ENCODE measurements around the gene RBM6. TPM values are rescaled to one million over a fixed set of nuclear protein-coding genes. Genes with fewer than 3 reads are reported as not detected.

The RBM6 gene
- total RNA-seq, 1 donor: 50.7 TPM

GRCh38 chr3:50120364-50121071 is 180.6 kb downstream of the RBM6 start:
- Histone ChIP-seq H2AFZ (ENCODE audit: low read length) (no peak overlapping the region), H3K36me3 (ENCODE audit: insufficient read depth, low read length) (peaks cover 49% of the 10 kb centered on the region), H3K27me3 (ENCODE audit: insufficient read depth, low read length) (no peaks in the 10 kb centered on the region)

GRCh38 chr3:50121072-50122032 is 181.4 kb downstream of the RBM6 start:
- Histone ChIP-seq H3K79me2 (ENCODE audit: insufficient read depth, low read length) (no peaks in the 10 kb centered on the region), H4K20me1 (ENCODE audit: insufficient read depth, low read length) (peaks cover 35% of the 10 kb centered on the region), H2AFZ (ENCODE audit: low read length) (no peak overlapping the region)

More at GRCh38 chr3:50120364-50121071, 180.6 kb downstream of the RBM6 start:
- Histone ChIP-seq H3K27ac (ENCODE audit: low read depth, low read length) (no peak overlapping the region), H3K79me2 (ENCODE audit: insufficient read depth, low read length) (no peaks in the 10 kb centered on the region), H3K9me3 (ENCODE audit: low read depth, low read length) (no peaks in the 10 kb centered on the region), H4K20me1 (ENCODE audit: insufficient read depth, low read length) (peaks cover 39% of the 10 kb centered on the region), H3K4me2 (ENCODE audit: insufficient read depth, low read length) (no peak overlapping the region), H3K4me3 (ENCODE audit: insufficient read depth, low read length) (no peak overlapping the region), H3K4me1 (ENCODE audit: insufficient read depth, low read length) (peaks cover 5% of the 10 kb centered on the region)
- DNase-seq (ENCODE audit: insufficient read length, low spot score, missing footprints): peak; percentile 73
- TF ChIP-seq CTCF (IDR thresholded peaks at IDR 0.05; ENCODE audit: extremely low read depth, low read depth, low read length): no peak

GRCh38 chr3:50122071-50122470 is 182.1 kb downstream of the RBM6 start:
- peak; percentile 72 for DNase-seq (ENCODE audit: insufficient read length, low spot score, missing footprints)
- Histone ChIP-seq H2AFZ (ENCODE audit: low read length) (no peak overlapping the region), H3K4me2 (ENCODE audit: insufficient read depth, low read length) (no peak overlapping the region), H3K27me3 (ENCODE audit: insufficient read depth, low read length) (no peaks in the 10 kb centered on the region), H3K27ac (ENCODE audit: low read depth, low read length) (no peak overlapping the region), H3K4me3 (ENCODE audit: insufficient read depth, low read length) (no peak overlapping the region), H3K36me3 (ENCODE audit: insufficient read depth, low read length) (peaks cover 34% of the 10 kb centered on the region), H3K9me3 (ENCODE audit: low read depth, low read length) (no peaks in the 10 kb centered on the region), H3K79me2 (ENCODE audit: insufficient read depth, low read length) (no peaks in the 10 kb centered on the region), H3K4me1 (ENCODE audit: insufficient read depth, low read length) (peaks cover 5% of the 10 kb centered on the region), H4K20me1 (ENCODE audit: insufficient read depth, low read length) (peaks cover 32% of the 10 kb centered on the region)
- no peak for TF ChIP-seq CTCF (IDR thresholded peaks at IDR 0.05; ENCODE audit: extremely low read depth, low read depth, low read length)

More at GRCh38 chr3:50121072-50122032, 181.4 kb downstream of the RBM6 start:
- H3K9me3 ChIP-seq (ENCODE audit: low read depth, low read length): no peaks in the 10 kb centered on the region
- TF ChIP-seq CTCF (IDR thresholded peaks at IDR 0.05; ENCODE audit: extremely low read depth, low read depth, low read length): peak; percentile 79
- H3K36me3 ChIP-seq (ENCODE audit: insufficient read depth, low read length): peaks cover 41% of the 10 kb centered on the region
- no peak overlapping the region for H3K27ac ChIP-seq (ENCODE audit: low read depth, low read length)
- peak; percentile 98 for DNase-seq (ENCODE audit: insufficient read length, low spot score, missing footprints)
- no peak overlapping the region for H3K4me2 ChIP-seq (ENCODE audit: insufficient read depth, low read length)
- H3K4me1 ChIP-seq (ENCODE audit: insufficient read depth, low read length): peaks cover 5% of the 10 kb centered on the region
- H3K27me3 ChIP-seq (ENCODE audit: insufficient read depth, low read length): no peaks in the 10 kb centered on the region
- no peak overlapping the region for H3K4me3 ChIP-seq (ENCODE audit: insufficient read depth, low read length)

Data from osteoblast (primary cell).